Tibial nerve (tissue), 4 donors: Measurements from ENCODE around the gene NME2. TPM values are rescaled to one million over a fixed set of nuclear protein-coding genes. Genes with fewer than 3 reads are reported as not detected.

ENCODE experiments used
- DNase-seq, 2 donors: peaks; one replicate each; pipeline ENCODE4 v3.0.0-alpha.2; 2019; ENCODE audit warnings: low spot score in 2 of 2
- H3K27ac ChIP-seq, 4 donors: fragments of 200-600 bp; sonication (generic) in 3 of 4; one replicate each; pipeline ENCODE4 v1.5.1; 2017 to 2019; ENCODE audit warnings: mild to moderate bottlenecking in 1 of 4
- H3K27me3 ChIP-seq, 2 donors: fragments of 200-600 bp; sonication (generic) in 1 of 2; one replicate each; pipeline versions ENCODE4 v1.5.1 to v1.6.0; 2017 to 2019
- H3K36me3 ChIP-seq, 3 donors: fragments of 200-600 bp; sonication (generic); one replicate each; pipeline ENCODE4 v1.5.1; 2018 to 2019
- H3K4me1 ChIP-seq, 4 donors: fragments of 200-600 bp; sonication (generic) in 3 of 4; one replicate each; pipeline ENCODE4 v1.5.1; 2017 to 2019
- H3K4me3 ChIP-seq, 4 donors: fragments of 200-600 bp; sonication (generic) in 3 of 4; one replicate each; pipeline ENCODE4 v1.5.1; 2017 to 2019; ENCODE audit warnings: mild to moderate bottlenecking in 1 of 4, moderate library complexity in 1 of 4
- H3K9me3 ChIP-seq, 4 donors: fragments of 200-600 bp; sonication (generic) in 3 of 4; one replicate each; pipeline ENCODE4 v1.5.1; 2017 to 2019
- CTCF ChIP-seq, 5 experiments: fragments of 200-600 bp in 3 of 5; fragments of 450-650 bp in 2 of 5; sonication (generic) in 3 of 5; IDR thresholded peaks; one replicate each; pipeline ENCODE4 v1.5.1; 2016 to 2019; ENCODE audit warnings: antibody characterized with exemption in 5 of 5, mild to moderate bottlenecking in 3 of 5, moderate library complexity in 2 of 5
- EP300 ChIP-seq, 2 donors: sonication (generic); formaldehyde crosslinking; IDR thresholded peaks; one replicate each; pipeline ENCODE4 v1.6.1; 2017; ENCODE audit warnings: antibody characterized with exemption in 2 of 2, mild to moderate bottlenecking in 1 of 2
- POLR2A ChIP-seq, 2 donors: fragments of 450-650 bp; IDR thresholded peaks; one replicate each; pipeline ENCODE4 v1.6.1; 2017; ENCODE audit warnings: antibody characterized with exemption in 2 of 2, mild to moderate bottlenecking in 2 of 2, moderate library complexity in 2 of 2
- WGBS, 2 donors: methylation state at CpG; one replicate each; pipeline ENCODE4 v1.1.5; 2018; 5-methylcytosine and 5-hydroxymethylcytosine counted together
- total RNA-seq, 4 donors: library from RNA; depleted of rRNA; stranded (reverse); fragments of >200 nt; gene quantifications; one replicate each; pipeline ENCODE4 v1.1.0, GENCODE V29; 2016

The NME2 gene
- total RNA-seq, 4 donors from 2014 or later: 308 to 552 (median 417) TPM

- Histone ChIP-seq H3K36me3 (peaks cover 4 to 80% (median 19%) of the 10 kb centered on the region in 3 donors), H3K27ac (no peak overlapping the region), H3K4me3 (no peak overlapping the region), H3K27me3 (no peaks in the 10 kb centered on the region), H3K9me3 (no peaks in the 10 kb centered on the region), H3K4me1 (peaks cover 0 to 7% (median 0%) of the 10 kb centered on the region in 4 donors)
- 79 to 82% methylated on average over 9 of the region's 9 CpGs for WGBS, 2 donors
- TF ChIP-seq EP300 (IDR thresholded peaks at IDR 0.05) (no peak), POLR2A (IDR thresholded peaks at IDR 0.05) (no peak), CTCF (IDR thresholded peaks at IDR 0.05) (no peak)
- no peak for DNase-seq
These were observed 22.1 kb downstream of the NME2 start for GRCh38 chr17:51188271-51188833.

- Histone ChIP-seq H3K4me1 (peaks cover 0 to 7% (median 0%) of the 10 kb centered on the region in 4 donors), H3K4me3 (no peak overlapping the region), H3K36me3 (peaks cover 4 to 84% (median 19%) of the 10 kb centered on the region in 3 donors), H3K27me3 (no peaks in the 10 kb centered on the region), H3K9me3 (no peaks in the 10 kb centered on the region), H3K27ac (no peak overlapping the region)
- DNase-seq: no peak
- no peak for TF ChIP-seq CTCF (IDR thresholded peaks at IDR 0.05)
- no peak for TF ChIP-seq POLR2A (IDR thresholded peaks at IDR 0.05)
- TF ChIP-seq EP300 (IDR thresholded peaks at IDR 0.05): no peak
These were observed 23.0 kb downstream of the NME2 start for GRCh38 chr17:51189162-51189561.

GRCh38 chr17:51189628-51190027 lies 23.4 kb downstream of the NME2 start:
- TF ChIP-seq POLR2A (IDR thresholded peaks at IDR 0.05): no peak
- TF ChIP-seq CTCF (IDR thresholded peaks at IDR 0.05): no peak
- no peak for TF ChIP-seq EP300 (IDR thresholded peaks at IDR 0.05)
- H3K9me3 ChIP-seq: no peaks in the 10 kb centered on the region
- H3K27ac ChIP-seq: peak overlapping the region in 1 of 4 donors; percentile 2
- no peak for DNase-seq
- 67 to 70% methylated on average over 1 of the region's 1 CpG for WGBS, 2 donors
- H3K4me3 ChIP-seq: no peak overlapping the region
- no peaks in the 10 kb centered on the region for H3K27me3 ChIP-seq
- H3K36me3 ChIP-seq: peaks cover 4 to 84% (median 19%) of the 10 kb centered on the region in 3 donors
- H3K4me1 ChIP-seq: peaks cover 0 to 7% (median 0%) of the 10 kb centered on the region in 4 donors

GRCh38 chr17:51191895-51192294 lies 25.7 kb downstream of the NME2 start:
- WGBS, 2 donors: 78 to 88% methylated on average over 2 of the region's 2 CpGs
- no peaks in the 10 kb centered on the region for H3K27me3 ChIP-seq
- H3K4me3 ChIP-seq: no peak overlapping the region
- no peak overlapping the region for H3K27ac ChIP-seq
- peaks cover 0 to 7% (median 0%) of the 10 kb centered on the region in 4 donors for H3K4me1 ChIP-seq
- no peak for DNase-seq
- H3K36me3 ChIP-seq: peaks cover 4 to 87% (median 13%) of the 10 kb centered on the region in 3 donors
- H3K9me3 ChIP-seq: no peaks in the 10 kb centered on the region
- no peak for TF ChIP-seq EP300 (IDR thresholded peaks at IDR 0.05)
- TF ChIP-seq POLR2A (IDR thresholded peaks at IDR 0.05): no peak
- TF ChIP-seq CTCF (IDR thresholded peaks at IDR 0.05): no peak

- Histone ChIP-seq H3K9me3 (no peaks in the 10 kb centered on the region), H3K27ac (no peak overlapping the region), H3K36me3 (peaks cover 0 to 96% (median 18%) of the 10 kb centered on the region in 3 donors), H3K4me3 (no peak overlapping the region), H3K4me1 (no peaks in the 10 kb centered on the region), H3K27me3 (no peaks in the 10 kb centered on the region)
- 73 to 94% methylated on average over 4 of the region's 4 CpGs for WGBS, 2 donors
- DNase-seq: no peak
- TF ChIP-seq CTCF (IDR thresholded peaks at IDR 0.05) (no peak), POLR2A (IDR thresholded peaks at IDR 0.05) (no peak), EP300 (IDR thresholded peaks at IDR 0.05) (no peak)
These were observed 31.5 kb downstream of the NME2 start for GRCh38 chr17:51197754-51198153.
